Measurements from ENCODE around the gene FBXO41.

Gene FBXO41

DNA sequence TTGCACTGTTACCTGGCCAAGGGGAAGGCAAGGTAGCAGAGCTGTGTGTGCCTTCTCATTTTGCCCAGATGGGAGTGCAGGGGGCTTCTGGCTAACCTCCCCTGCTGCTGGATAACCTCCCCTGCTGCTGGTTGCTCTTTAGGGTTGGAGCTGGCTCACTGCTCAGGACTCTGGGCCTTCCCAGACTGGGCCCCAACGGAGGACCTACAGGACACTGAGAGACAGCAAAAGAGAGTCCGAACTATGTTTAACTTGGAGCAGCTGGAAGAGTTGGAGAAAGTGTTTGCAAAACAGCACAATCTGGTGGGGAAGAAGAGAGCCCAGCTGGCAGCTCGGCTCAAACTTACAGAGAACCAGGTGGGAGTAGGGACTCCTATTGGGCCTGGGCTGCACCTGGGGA lies 76.0 kb downstream of the FBXO41 start:
- no peak for DNase-seq

DNA sequence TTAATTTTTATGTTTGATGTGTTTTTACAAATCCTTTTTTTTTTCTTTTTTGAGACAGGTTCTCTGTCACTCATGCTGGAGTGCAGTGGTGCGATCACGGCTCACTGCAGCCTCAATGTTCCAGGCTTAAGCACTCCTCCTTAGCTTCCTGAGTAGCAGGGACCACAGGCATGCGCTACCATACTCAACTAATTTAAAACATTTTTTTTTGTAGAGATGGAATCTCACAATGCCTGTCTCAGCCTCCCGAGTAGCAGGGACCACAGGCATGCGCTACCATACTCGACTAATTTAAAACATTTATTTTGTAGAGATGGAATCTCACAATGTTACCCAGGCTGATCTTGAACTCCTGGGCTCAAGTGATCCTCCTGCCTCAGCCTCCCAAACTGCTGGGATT lies 78.7 kb downstream of the FBXO41 start:
- no peak for DNase-seq

Measured in activated CD4-positive, alpha-beta T cell treated with anti-CD3 and anti-CD28 coated beads for 1 hour (primary cell).